GM23248 (cell line): Measurements from ENCODE around the gene UPF1.

Experiments used
- EZH2 ChIP-seq: fragments of 200-600 bp; sonication (generic); IDR thresholded peaks from 2 replicates; pipeline ENCODE4 v1.6.1; 2018; ENCODE audit warnings: antibody characterized with exemption, mild to moderate bottlenecking; ENCODE audit not compliant: insufficient read depth, poor library complexity, severe bottlenecking
- EZH2phosphoT487 ChIP-seq: fragments of 200-600 bp; sonication (generic); IDR thresholded peaks from 2 replicates; pipeline ENCODE4 v1.6.1; 2018; ENCODE audit warnings: antibody characterized with exemption, moderate library complexity, mild to moderate bottlenecking, low read depth; ENCODE audit not compliant: insufficient read depth

GRCh38 chr19:18905058-18905456 lies 73.3 kb downstream of the UPF1 start:
- TF ChIP-seq EZH2phosphoT487 (no peak), EZH2 (no peak)
